Neural progenitor cell (in vitro differentiated cells): ENCODE data around the gene TRAPPC6A. TPM values are rescaled to one million over a fixed set of nuclear protein-coding genes. Genes with fewer than 3 reads are reported as not detected.

ENCODE experiments used
- DNase-seq: peaks from one replicate; pipeline ENCODE4 v3.0.0-alpha.2; 2016; ENCODE audit warnings: low spot score
- H2AFZ ChIP-seq: fragments of 200-600 bp; sonication (generic); replicated peaks from 2 replicates; pipeline ENCODE4 v1.6.1; 2016; ENCODE audit warnings: antibody characterized with exemption
- H3F3A ChIP-seq: fragments of 200-600 bp; sonication (generic); 2 replicates; pipeline ENCODE4 v1.6.1; 2016; ENCODE audit warnings: antibody characterized with exemption, low read depth
- H3K27ac ChIP-seq: fragments of 200-600 bp; sonication (generic); 2 replicates; pipeline ENCODE4 v1.5.1; 2016; ENCODE audit warnings: mild to moderate bottlenecking
- H3K27me3 ChIP-seq: fragments of 200-600 bp; sonication (generic); 2 replicates; pipeline ENCODE4 v1.6.1; 2016; ENCODE audit warnings: mild to moderate bottlenecking, moderate library complexity
- H3K36me3 ChIP-seq: fragments of 200-600 bp; sonication (generic); 2 replicates; pipeline ENCODE4 v1.5.1; 2016
- H3K4me1 ChIP-seq: fragments of 200-600 bp; sonication (generic); 2 replicates; pipeline ENCODE4 v1.6.1; 2016; ENCODE audit warnings: mixed run types
- H3K4me2 ChIP-seq: fragments of 200-600 bp; sonication (generic); 2 replicates; pipeline ENCODE4 v1.6.1; 2016
- H3K4me3 ChIP-seq: fragments of 200-600 bp; sonication (generic); 2 replicates; pipeline ENCODE4 v1.5.1; 2016
- H3K79me2 ChIP-seq: fragments of 200-600 bp; sonication (generic); 2 replicates; pipeline ENCODE4 v1.6.1; 2016; ENCODE audit warnings: low read depth
- H3K9ac ChIP-seq: fragments of 200-600 bp; sonication (generic); 2 replicates; pipeline ENCODE4 v1.6.1; 2016
- H3K9me3 ChIP-seq: fragments of 200-600 bp; sonication (generic); 2 replicates; pipeline ENCODE4 v1.5.1; 2016; ENCODE audit warnings: low read depth
- H4K20me1 ChIP-seq: fragments of 200-600 bp; sonication (generic); 2 replicates; pipeline ENCODE4 v1.6.1; 2016; ENCODE audit warnings: low read depth
- H3K27ac Mint-ChIP-seq: 3 replicates; pipeline ENCODE4 v1.8.0; 2021; ENCODE audit warnings: mixed read lengths
- H3K27me3 Mint-ChIP-seq: 2 replicates; pipeline ENCODE4 v1.8.0; 2022; ENCODE audit warnings: low read depth, mild to moderate bottlenecking, inconsistent platforms, moderate library complexity, mixed read lengths; ENCODE audit not compliant: insufficient read depth
- H3K36me3 Mint-ChIP-seq: 3 replicates; pipeline ENCODE4 v1.8.0; 2021; ENCODE audit warnings: mixed read lengths
- H3K4me1 Mint-ChIP-seq: 3 replicates; pipeline ENCODE4 v1.8.0; 2021; ENCODE audit warnings: mixed read lengths
- H3K4me3 Mint-ChIP-seq: 3 replicates; pipeline ENCODE4 v1.8.0; 2021; ENCODE audit warnings: mild to moderate bottlenecking, moderate library complexity, mixed read lengths
- H3K9me3 Mint-ChIP-seq: 3 replicates; pipeline ENCODE4 v1.8.0; 2020; ENCODE audit warnings: mixed read lengths
- EZH2 ChIP-seq: fragments of 200-600 bp; sonication (generic); IDR thresholded peaks from 2 replicates; pipeline ENCODE4 v1.6.1; 2017; ENCODE audit warnings: antibody characterized with exemption, mild to moderate bottlenecking, moderate library complexity
- EZH2phosphoT487 ChIP-seq: fragments of 200-600 bp; sonication (generic); IDR thresholded peaks from 2 replicates; pipeline ENCODE4 v1.6.1; 2017; ENCODE audit warnings: antibody characterized with exemption
- total RNA-seq: library from RNA; depleted of rRNA; stranded (reverse); fragments of >200 nt; gene quantifications from 2 replicates; pipeline ENCODE4 v1.2.3, GENCODE V29; 2015; ENCODE audit warnings: low replicate concordance
- TF ChIP-seq, protein P1 (sequence below): fragments of 200-600 bp; sonication (generic); IDR thresholded peaks from 2 replicates; pipeline ENCODE4 v1.5.1; 2017; ENCODE audit warnings: antibody characterized with exemption, mild to moderate bottlenecking

The TRAPPC6A gene
- total RNA-seq, 1 donor from 2014 or later, result 24.7 TPM

DNA sequence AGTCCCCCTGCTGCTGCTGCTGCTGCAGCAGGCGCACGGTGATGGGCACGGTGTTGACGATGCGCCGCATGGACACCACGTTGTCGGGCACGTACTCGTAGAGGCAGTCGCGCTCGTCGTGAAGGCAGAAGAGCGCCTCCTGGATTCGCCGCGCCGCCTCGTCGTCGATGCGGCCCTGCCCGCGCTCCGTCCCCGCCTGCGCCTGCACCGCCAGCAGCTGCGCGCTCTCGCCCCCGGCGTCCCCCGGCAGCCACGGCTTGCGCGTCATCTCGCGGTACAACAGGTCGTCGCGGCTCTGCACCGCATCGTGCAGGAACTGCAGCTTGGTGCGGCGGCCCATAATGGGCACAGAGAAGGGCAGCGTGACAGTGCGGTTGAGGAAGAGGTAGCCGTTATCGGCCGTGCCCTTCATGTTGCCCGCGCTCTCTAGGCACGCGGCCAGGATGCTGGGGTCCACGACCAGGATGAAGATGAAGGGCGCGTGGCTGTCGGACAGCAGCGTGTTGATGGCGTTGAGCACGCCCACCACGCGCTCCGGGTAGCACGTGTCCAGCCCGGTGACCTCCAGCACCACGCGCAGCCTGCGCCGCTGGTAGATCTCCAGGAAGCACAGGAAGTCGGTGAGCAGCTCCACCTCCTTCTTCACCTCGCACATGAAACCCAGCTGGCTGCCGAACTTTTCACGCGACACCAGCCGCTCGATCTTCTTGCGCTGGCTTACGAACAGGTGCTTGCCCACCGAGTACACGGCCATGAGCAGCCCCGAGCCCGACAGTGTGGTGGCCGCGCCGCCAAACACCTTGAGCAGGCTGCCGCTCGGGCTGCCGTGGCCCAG, 25.3 kb downstream of the TRAPPC6A start:
- peak overlapping the region; percentile 58 for H3K4me3 Mint-ChIP-seq
- peak overlapping the region; percentile 75 for H2AFZ ChIP-seq

DNA sequence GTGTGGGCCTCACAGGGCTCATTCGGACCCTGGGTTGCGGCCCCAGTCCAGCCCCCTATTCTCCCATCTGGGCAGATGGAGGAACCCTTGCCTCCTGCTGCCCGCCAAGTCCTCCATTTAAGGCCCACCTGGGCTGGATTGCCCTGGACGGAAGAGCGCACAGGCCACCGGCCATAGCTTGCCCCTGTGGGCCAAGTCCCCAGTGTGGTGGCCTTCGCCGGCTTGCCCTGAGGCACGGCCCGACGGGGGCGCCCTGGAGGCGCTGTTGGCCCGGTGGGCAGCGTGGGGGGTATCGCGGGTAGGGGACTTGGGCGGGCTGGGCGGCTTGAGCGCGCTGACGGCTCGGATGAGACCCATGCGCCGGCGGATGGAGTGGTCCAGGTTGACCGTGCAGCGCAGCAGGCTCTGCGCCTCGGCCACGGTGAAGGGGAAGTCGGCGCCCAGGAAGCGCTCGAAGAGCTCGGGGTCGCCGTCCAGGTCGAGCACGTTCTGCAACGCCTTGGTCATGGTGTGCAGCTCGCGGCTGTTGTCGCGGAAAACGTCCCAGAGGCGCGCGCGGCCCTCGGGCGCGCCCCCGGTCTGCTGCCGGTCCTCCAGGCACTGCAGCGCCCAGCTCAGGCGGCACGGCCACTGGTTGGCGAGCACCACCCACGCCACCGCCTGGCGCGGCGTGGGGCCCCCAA, 26.1 kb downstream of the TRAPPC6A start:
- Histone ChIP-seq H2AFZ (peak overlapping the region; percentile 75), H4K20me1 (peaks cover 14% of the 10 kb centered on the region), H3K4me3 (peak overlapping the region; percentile 32), H3K79me2 (no peaks in the 10 kb centered on the region), H3K4me2 (peak overlapping the region; percentile 70), H3K27me3 (peaks cover 60% of the 10 kb centered on the region), H3K27ac (no peak overlapping the region), H3K9me3 (no peaks in the 10 kb centered on the region), H3F3A (peaks cover 24% of the 10 kb centered on the region), H3K36me3 (no peaks in the 10 kb centered on the region), H3K9ac (no peak overlapping the region), H3K4me1 (peaks cover 11% of the 10 kb centered on the region)
- H3K9me3 Mint-ChIP-seq, result peaks cover 2% of the 10 kb centered on the region
- H3K4me1 Mint-ChIP-seq, result peaks cover 15% of the 10 kb centered on the region
- DNase-seq, result peak; percentile 21
- TF ChIP-seq, protein P1, sequence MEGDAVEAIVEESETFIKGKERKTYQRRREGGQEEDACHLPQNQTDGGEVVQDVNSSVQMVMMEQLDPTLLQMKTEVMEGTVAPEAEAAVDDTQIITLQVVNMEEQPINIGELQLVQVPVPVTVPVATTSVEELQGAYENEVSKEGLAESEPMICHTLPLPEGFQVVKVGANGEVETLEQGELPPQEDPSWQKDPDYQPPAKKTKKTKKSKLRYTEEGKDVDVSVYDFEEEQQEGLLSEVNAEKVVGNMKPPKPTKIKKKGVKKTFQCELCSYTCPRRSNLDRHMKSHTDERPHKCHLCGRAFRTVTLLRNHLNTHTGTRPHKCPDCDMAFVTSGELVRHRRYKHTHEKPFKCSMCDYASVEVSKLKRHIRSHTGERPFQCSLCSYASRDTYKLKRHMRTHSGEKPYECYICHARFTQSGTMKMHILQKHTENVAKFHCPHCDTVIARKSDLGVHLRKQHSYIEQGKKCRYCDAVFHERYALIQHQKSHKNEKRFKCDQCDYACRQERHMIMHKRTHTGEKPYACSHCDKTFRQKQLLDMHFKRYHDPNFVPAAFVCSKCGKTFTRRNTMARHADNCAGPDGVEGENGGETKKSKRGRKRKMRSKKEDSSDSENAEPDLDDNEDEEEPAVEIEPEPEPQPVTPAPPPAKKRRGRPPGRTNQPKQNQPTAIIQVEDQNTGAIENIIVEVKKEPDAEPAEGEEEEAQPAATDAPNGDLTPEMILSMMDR, result peak; percentile 14
- peak; percentile 6 for TF ChIP-seq EZH2phosphoT487
- TF ChIP-seq EZH2, result no peak
- no peak overlapping the region for H3K27ac Mint-ChIP-seq
- H3K4me3 Mint-ChIP-seq, result no peak overlapping the region
- H3K27me3 Mint-ChIP-seq, result peaks cover 20% of the 10 kb centered on the region
- H3K36me3 Mint-ChIP-seq, result no peaks in the 10 kb centered on the region

More for the DNA sequence above, 25.3 kb downstream of the TRAPPC6A start:
- Histone ChIP-seq H3K4me3 (peak overlapping the region; percentile 43), H3K4me1 (peaks cover 11% of the 10 kb centered on the region), H3K9ac (no peak overlapping the region), H3K27ac (no peak overlapping the region), H3K9me3 (no peaks in the 10 kb centered on the region), H3K36me3 (no peaks in the 10 kb centered on the region), H3F3A (peaks cover 24% of the 10 kb centered on the region), H4K20me1 (peaks cover 14% of the 10 kb centered on the region), H3K79me2 (no peaks in the 10 kb centered on the region), H3K4me2 (peak overlapping the region; percentile 78), H3K27me3 (peaks cover 67% of the 10 kb centered on the region)
- Mint-ChIP-seq H3K9me3 (peaks cover 2% of the 10 kb centered on the region), H3K36me3 (no peaks in the 10 kb centered on the region), H3K4me1 (peaks cover 19% of the 10 kb centered on the region), H3K27ac (no peak overlapping the region), H3K27me3 (peaks cover 20% of the 10 kb centered on the region)
- peak; percentile 85 for DNase-seq
- peak; percentile 62 for TF ChIP-seq EZH2phosphoT487
- TF ChIP-seq, protein P1, result peak; percentile 44
- peak; percentile 76 for TF ChIP-seq EZH2

DNA sequence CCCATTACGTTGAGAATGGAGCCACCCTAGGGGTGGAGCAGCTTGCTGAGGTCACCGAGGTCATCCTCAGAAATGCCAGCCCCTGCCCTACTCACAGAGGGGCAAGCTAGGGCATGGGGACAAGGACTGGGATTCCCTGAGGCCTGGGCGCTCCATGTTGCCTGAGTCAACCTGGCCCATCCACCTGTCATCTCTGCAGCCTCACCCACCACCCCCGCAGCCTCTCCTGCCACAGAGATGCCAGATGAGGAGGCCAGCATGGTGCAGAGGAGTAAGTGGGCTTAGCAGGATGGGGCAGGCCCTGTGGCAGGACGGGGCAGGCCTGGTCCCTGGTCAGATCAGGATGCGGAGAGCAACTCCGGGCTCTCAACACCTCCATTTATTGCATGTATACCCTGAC, 26.7 kb downstream of the TRAPPC6A start:
- TF ChIP-seq EZH2, result no peak
- TF ChIP-seq EZH2phosphoT487, result no peak
- TF ChIP-seq, protein P1, result no peak
- H3K9me3 Mint-ChIP-seq, result peaks cover 2% of the 10 kb centered on the region

More for the DNA sequence above, 26.7 kb downstream of the TRAPPC6A start:
- Histone ChIP-seq H3K36me3 (no peaks in the 10 kb centered on the region), H3K9me3 (no peaks in the 10 kb centered on the region), H2AFZ (no peak overlapping the region), H3K27me3 (peaks cover 58% of the 10 kb centered on the region), H3K4me2 (no peak overlapping the region), H3K4me3 (no peak overlapping the region), H3K27ac (no peak overlapping the region), H3K4me1 (peaks cover 10% of the 10 kb centered on the region), H4K20me1 (peaks cover 10% of the 10 kb centered on the region), H3K9ac (no peak overlapping the region), H3K79me2 (no peaks in the 10 kb centered on the region), H3F3A (peaks cover 24% of the 10 kb centered on the region)
- no peak for DNase-seq
- Mint-ChIP-seq H3K4me3 (no peak overlapping the region), H3K27me3 (peaks cover 20% of the 10 kb centered on the region), H3K36me3 (no peaks in the 10 kb centered on the region), H3K27ac (no peak overlapping the region), H3K4me1 (peaks cover 14% of the 10 kb centered on the region)
